Stimulated activated CD4-positive, alpha-beta T cell treated with anti-CD3 and anti-CD28 coated beads, Interleukin-4, amount 100 ng/mL, for 24 hours (primary cell): ENCODE measurements around the gene GPRC5D.
A peak's percentile ranks its signal among the peaks of the same experiment; 100 is the strongest.

Experiments
- DNase-seq: peaks from one replicate; pipeline ENCODE4 v3.0.0-alpha.2; 2020

The GPRC5D gene

GRCh38 chr12:12952036-12952435 is at the start of gene GPRC5D:
GPRC5D (minus strand) TSS chr12:12952170; CDS start chr12:12950384, 1,786 bp downstream.
- no peak for DNase-seq

DNA sequence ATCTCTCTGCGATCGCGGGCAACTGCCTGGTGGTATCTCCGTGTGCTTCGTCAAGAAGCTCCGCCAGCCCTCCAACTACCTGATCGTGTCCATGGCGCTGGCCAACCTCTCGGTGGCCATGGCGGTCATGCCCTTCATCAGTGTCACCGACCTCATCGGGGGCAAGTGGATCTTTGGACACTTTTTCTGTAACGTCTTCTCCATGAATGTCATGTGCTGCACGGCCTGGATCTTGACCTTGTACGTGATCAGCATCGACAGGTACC is 49.7 kb upstream of the GPRC5D start:
- DNase-seq = no peak

DNA sequence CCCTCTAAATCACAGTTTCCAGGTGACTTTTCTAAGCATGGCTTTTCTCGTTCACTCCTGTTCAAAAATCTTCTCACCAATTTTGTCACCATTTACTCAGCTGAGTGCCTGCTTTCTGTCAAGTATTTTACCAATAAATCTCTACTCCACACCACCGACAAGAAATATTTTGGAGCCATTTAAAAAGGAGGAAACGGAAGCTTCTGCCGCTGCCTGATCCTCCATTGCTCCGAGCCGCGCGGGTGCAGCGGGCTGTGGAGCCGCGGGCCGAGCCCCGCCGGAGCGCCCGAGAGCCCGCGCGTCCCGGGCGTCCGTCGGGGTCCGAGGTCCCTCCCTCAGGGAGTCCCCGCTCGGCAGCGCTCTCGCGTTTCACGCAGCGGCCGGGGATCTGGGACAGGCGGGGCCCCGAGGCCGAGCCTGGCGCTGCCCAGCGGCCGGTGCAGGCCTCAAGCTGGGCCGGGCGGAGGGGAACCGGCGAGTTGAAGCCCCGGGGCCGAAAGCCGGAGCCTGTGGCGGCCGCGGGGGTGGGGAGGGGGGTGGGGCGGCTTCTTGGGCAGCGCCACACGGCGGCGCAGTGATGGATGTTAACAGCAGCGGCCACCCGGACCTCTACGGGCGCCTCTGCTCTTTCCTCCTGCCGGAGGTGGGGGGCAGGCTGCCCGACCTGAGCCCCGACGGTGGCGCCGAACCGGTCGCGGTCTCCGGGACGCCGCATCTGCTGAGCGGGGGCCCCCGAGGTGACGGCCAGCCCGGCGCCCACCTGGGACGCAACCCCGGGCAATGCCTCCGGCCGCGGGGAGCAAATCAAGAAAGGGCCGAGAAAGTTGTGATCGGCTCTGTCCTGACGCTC is 49.2 kb upstream of the GPRC5D start:
- DNase-seq = peak; percentile 23

DNA sequence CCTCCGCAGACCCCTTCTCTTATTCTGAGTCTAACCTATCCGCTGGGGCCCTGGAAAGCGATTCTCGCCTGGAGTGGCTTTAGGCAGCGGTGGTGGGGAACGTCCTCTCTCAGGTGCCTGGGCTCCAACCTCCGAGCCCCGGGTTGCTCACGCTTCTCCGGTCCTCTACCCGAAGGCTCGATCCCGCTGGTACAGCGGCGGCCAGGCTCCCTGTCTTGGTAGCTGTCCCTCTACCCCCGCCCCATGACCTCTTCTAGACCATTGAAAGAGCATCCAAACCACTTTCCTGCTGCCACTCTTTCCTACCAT is 48.6 kb upstream of the GPRC5D start:
- DNase-seq = no peak

DNA sequence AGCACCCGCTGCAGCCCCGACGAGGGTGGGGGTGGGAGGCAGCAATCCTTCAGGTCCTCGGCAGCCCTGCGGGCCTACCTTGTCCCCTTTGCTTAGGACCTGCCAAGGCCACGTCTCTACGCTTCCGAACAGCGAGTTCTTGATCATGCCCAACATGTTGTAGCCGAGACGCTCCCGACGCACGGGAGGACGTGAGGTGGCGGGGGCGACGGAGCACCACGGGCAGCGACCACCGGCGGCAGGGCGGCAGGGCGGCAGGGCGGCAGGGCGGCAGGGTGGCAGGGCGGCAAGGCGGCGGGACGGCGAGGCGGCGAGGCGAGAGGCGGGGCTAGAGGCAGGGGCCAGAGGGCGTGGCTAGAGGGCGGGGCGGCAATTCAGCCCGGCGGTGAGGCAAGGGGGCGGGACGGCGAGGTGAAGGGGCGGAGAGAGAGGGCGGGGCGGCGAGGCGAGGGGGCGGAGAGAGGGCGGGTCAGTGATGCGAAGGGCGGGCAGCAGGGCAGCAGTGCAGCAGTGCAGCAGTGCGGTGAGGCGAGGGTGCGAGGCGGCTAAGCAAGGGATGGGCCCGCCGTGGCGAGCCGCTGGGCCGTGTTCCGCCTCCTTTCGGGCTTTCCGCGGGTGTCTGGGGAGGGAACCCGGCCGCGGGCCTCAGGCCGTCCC is 48.1 kb upstream of the GPRC5D start, which contains the start of gene HEBP1:
Gene HEBP1 (minus strand): TSS at position 307 of the 657 bp plus-strand sequence. CDS start 151 bp downstream, at position 156.
- DNase-seq = peak; percentile 96

- DNase-seq = no peak
Observed at GRCh38 chr12:12999271-12999958, 47.4 kb upstream of the GPRC5D start.

DNA sequence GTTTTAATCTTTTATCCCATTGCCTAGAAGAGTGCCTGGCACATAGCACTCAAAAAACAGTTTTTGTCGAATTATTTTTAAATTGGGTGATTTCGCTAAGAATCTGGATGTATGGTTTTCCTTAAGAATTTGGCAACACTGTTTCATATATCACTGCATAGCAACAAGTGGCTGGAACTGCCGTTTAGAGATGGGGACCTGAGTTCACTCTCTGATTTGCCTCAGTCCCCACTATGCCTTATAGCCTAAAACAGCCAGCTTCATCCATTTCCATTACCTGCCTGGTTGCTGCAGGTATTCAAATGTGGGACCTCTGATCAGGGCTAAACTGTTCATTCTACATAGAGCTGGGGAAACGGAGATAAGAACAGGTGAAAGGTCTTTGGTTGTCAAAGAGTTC is 46.3 kb upstream of the GPRC5D start:
- no peak for DNase-seq

DNA sequence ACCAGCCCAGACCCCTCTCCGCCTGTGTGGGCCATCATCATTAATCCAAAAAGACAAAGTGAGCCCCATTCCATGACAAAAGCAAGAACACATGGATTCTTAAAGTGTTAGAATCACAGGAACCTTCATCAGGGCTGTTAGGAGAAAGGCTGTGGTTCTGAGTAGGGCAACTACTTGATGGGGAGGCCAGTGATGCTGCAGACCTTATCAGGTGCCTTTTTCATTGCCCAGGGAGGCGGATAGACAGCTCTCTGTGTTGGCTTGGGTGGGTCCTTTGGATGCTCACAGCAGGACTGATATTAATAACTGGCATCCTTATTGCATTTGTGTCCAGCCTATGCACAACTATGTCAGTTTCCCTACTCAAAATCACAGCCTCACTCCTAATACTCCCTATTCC is 45.8 kb upstream of the GPRC5D start:
- DNase-seq = no peak

DNA sequence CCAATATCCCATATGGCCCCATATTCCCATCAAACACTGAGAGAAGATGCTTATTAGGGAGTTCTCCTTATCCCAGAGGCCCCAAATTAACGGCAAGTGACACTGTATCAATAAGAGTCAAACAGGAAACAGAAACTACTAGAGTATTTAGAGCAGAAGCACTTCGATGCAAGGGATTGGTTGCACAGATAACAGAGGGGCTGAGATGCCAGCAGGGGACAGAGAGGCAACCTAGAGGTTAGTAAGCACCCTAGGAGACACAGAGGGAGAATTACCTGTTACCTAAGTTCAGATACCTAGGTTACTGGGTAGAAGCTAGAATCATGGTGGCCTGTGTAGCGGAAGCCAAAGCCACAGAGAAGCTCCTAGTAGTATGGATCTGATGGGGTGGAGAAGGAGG is 45.2 kb upstream of the GPRC5D start:
- DNase-seq = no peak

GRCh38 chr12:12996209-12996608 is 44.2 kb upstream of the GPRC5D start:
- no peak for DNase-seq

DNA sequence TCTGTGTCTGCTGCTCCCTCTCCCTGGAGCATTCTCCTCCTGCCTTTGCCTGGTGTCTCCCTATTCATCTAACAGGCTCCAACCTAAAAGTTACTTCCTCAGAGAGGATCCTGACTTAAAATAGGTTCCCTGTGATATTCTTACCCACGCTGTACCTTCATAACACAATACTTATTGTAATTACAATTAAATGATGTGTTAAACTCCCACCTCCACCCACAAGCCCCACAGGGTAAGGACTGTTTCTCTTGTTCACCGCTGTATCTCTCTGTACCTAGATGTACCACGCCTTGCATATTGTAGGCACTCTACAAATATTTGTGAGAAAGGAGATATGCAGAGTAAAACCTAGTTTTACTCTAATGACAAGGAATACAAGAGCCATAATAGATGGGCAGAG is 43.1 kb upstream of the GPRC5D start:
- no peak for DNase-seq

GRCh38 chr12:12993367-12993766 is 41.4 kb upstream of the GPRC5D start:
- DNase-seq = no peak

GRCh38 chr12:12992418-12993130 is 40.6 kb upstream of the GPRC5D start:
- DNase-seq = no peak

DNA sequence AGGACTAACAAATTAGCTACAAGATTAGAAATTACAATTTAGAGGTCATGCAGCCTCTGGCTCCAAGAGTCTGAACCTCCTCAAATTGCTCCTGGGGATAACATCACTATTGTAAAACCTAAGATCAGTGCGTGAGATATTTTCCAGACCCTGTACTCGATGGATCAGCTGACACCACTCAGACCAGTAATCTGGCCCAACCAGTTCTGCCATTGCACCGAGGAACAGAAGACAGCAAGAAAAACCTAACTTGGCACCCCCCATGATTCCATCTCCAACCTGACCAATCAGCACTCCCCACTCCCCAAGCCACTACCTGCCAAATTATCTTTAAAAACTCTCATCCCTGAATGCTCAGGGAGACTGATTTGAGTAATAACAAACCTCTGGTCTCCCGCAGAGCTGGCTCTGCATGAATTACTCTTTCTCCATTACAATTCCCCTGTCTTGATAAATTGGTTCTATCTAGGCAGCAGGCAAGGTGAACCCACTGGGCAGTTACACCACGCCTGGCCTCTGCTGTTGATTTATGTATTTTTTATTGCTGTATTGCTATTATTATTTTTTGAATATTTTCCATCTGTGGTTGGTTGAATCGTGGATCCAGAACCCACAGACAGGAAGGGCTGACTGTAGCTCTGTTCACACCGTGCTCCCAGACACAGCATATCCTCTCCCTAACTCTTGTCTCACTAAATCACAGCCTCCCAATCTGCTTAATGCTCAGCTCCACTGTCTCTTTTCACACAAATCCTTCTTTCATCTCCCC is 38.9 kb upstream of the GPRC5D start:
- DNase-seq = no peak

- DNase-seq = no peak
Observed at GRCh38 chr12:12987421-12987820, 35.5 kb upstream of the GPRC5D start.

DNA sequence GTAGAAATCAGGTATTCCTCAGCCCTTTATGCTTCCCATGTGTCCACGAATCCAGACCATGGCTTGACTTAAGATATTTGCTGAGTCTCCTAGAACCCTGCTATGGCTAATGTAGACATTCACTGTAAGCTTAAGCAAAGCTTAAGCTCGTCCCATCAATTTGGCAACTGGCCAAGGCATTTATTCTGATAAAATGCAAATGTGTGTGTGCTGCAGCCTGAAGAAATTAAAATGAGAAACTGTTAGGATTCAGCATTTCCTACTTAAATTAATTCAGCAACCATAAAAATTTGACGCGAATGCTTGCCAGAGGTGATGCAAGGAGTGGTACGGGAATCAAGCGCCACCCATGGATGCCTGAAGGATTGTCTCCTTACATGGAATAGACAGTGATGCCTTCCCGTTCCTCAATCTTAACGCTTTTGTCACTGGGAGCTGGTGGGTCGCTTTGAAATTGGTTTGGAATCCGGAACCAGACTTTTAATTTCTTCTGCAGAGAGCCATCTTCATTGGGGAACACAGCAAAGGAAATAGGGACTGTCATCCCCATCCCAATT is 34.9 kb upstream of the GPRC5D start:
- DNase-seq = no peak

DNA sequence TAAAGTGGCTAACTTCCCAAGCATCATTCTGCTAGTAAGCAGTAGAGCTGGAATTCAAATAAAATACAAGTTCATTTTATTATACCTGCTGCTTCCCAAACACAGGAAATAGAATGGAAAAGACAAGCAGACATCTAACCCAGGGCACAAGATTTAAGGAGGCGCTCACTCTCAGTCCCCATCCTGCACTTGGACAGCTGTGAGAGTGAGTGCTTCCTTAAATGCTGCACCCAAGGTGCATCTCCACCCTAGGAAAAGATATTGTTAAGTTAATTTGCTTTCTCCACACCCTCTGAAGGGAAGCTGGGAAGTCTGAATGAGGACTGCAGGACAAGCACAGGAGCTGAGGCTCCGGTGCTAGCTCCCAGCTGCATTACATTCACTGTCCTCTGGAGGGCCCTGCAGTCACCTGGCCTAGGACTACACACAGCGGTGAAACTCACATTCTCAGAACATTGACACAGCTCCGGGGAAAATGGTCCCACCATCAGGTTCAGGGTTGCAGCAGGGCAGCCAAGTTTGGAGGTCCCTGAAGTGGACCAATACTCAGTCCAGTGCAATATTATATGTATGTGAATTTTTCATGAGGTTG is 33.9 kb upstream of the GPRC5D start:
- DNase-seq = no peak

- DNase-seq = no peak
Observed at GRCh38 chr12:12984149-12984548, 32.2 kb upstream of the GPRC5D start.

GRCh38 chr12:12983420-12984035 is 31.6 kb upstream of the GPRC5D start:
- no peak for DNase-seq

GRCh38 chr12:12982331-12982730 is 30.4 kb upstream of the GPRC5D start:
- no peak for DNase-seq

- DNase-seq = no peak
Observed at GRCh38 chr12:12979731-12980259, 27.8 kb upstream of the GPRC5D start.
